SU-DHL-6 (cell line): ENCODE measurements around the gene PRKCZ.

Experiments used
- H2AFZ ChIP-seq: fragments of 200-600 bp; sonication (generic); 2 replicates; pipeline ENCODE4 v1.6.1; 2014; ENCODE audit warnings: low read depth, mild to moderate bottlenecking, moderate library complexity, mixed read lengths, antibody characterized with exemption, low read length; ENCODE audit not compliant: severe bottlenecking
- H3F3A ChIP-seq: fragments of 200-600 bp; shearing (Covaris generic); 2 replicates; pipeline ENCODE4 v1.6.0; 2016; ENCODE audit warnings: antibody characterized with exemption, mild to moderate bottlenecking; ENCODE audit not compliant: insufficient read depth
- H3K27ac ChIP-seq: fragments of 200-600 bp; sonication (generic); 2 replicates; pipeline ENCODE4 v1.5.1; 2016; ENCODE audit warnings: low read depth, mild to moderate bottlenecking, low read length, moderate library complexity, mixed read lengths
- H3K27me3 ChIP-seq: fragments of 200-600 bp; sonication (generic), shearing (Covaris generic); 2 replicates; pipeline ENCODE4 v1.6.0; 2014; ENCODE audit warnings: mild to moderate bottlenecking, low read length
- H3K36me3 ChIP-seq: fragments of 200-600 bp; sonication (generic); 2 replicates; pipeline ENCODE4 v1.6.1; 2014; ENCODE audit warnings: mild to moderate bottlenecking, low read length, mixed read lengths
- H3K4me2 ChIP-seq: fragments of 300-600, 200-600 bp; shearing (Covaris generic), sonication (generic); 2 replicates; pipeline ENCODE4 v1.6.0; 2014; ENCODE audit warnings: low read length, low read depth, mild to moderate bottlenecking; ENCODE audit not compliant: poor library complexity, severe bottlenecking
- H3K4me3 ChIP-seq: fragments of 200-600 bp; sonication (generic); 2 replicates; pipeline ENCODE4 v1.5.1; 2014; ENCODE audit warnings: antibody characterized with exemption, low read length, mild to moderate bottlenecking, mixed read lengths; ENCODE audit not compliant: insufficient read depth, poor library complexity, severe bottlenecking
- H3K79me2 ChIP-seq: fragments of 200-600 bp; sonication (generic); 2 replicates; pipeline ENCODE4 v1.6.1; 2014; ENCODE audit warnings: mild to moderate bottlenecking, low read length, moderate library complexity; ENCODE audit not compliant: insufficient read depth
- H3K9ac ChIP-seq: fragments of 200-600 bp; sonication (generic); 2 replicates; pipeline ENCODE4 v1.7.0; 2014; ENCODE audit warnings: mild to moderate bottlenecking, low read length
- H3K9me2 ChIP-seq: fragments of 200-600 bp; sonication (generic); replicated peaks from 2 replicates; pipeline ENCODE4 v1.6.1; 2014; ENCODE audit warnings: low read length; ENCODE audit not compliant: insufficient read depth
- H3K9me3 ChIP-seq: fragments of 200-600 bp; sonication (generic); 2 replicates; pipeline ENCODE4 v1.6.1; 2014; ENCODE audit warnings: low read length, mixed read lengths; ENCODE audit not compliant: insufficient read depth
- H4K20me1 ChIP-seq: fragments of 200-600 bp; sonication (generic); 2 replicates; pipeline ENCODE4 v1.6.1; 2014; ENCODE audit warnings: low read depth, mild to moderate bottlenecking, antibody characterized with exemption, low read length, moderate library complexity, mixed read lengths
- EZH2phosphoT487 ChIP-seq: fragments of 200-600 bp; sonication (generic), shearing (Covaris generic); conservative IDR thresholded peaks from 2 replicates; pipeline ENCODE4 v1.6.1; 2018; ENCODE audit warnings: mild to moderate bottlenecking, antibody characterized with exemption, low read length, moderate library complexity, mixed read lengths
- TF ChIP-seq, protein P1 (sequence below): fragments of 200-600 bp; sonication (generic); IDR thresholded peaks from one replicate; pipeline ENCODE4 v1.5.1; 2017; ENCODE audit warnings: antibody characterized with exemption, mild to moderate bottlenecking, low read length, moderate library complexity; ENCODE audit not compliant: insufficient read depth, poor library complexity, severe bottlenecking

The PRKCZ gene

DNA sequence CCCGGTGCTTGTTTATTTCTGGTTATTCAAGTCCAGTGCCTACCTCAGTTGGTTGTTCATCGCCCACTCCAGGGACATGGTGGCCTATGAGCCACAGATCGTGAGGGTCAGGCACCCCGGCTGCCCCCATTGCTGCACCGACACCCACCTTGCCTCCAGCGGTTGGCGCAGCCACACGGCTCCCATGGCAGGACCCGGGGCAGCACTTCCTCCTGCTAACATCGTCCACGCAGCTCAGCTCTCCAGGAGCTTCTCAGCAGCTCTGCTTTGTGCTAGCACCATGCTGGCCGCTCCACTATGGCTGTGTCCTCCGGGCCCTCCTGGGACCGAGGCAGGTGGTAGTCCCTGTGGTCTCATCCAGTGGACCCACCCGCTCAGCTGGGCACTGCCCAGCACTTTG lies 13.9 kb upstream of the PRKCZ start:
- H3K27me3 ChIP-seq = no peaks in the 10 kb centered on the region
- no peak overlapping the region for H3K4me3 ChIP-seq
- no peaks in the 10 kb centered on the region for H3K9me2 ChIP-seq
- no peaks in the 10 kb centered on the region for H3F3A ChIP-seq
- H3K9ac ChIP-seq = no peak overlapping the region
- H2AFZ ChIP-seq = no peak overlapping the region
- H3K27ac ChIP-seq = no peak overlapping the region
- no peaks in the 10 kb centered on the region for H3K36me3 ChIP-seq
- H3K9me3 ChIP-seq = no peaks in the 10 kb centered on the region
- TF ChIP-seq, protein P1, sequence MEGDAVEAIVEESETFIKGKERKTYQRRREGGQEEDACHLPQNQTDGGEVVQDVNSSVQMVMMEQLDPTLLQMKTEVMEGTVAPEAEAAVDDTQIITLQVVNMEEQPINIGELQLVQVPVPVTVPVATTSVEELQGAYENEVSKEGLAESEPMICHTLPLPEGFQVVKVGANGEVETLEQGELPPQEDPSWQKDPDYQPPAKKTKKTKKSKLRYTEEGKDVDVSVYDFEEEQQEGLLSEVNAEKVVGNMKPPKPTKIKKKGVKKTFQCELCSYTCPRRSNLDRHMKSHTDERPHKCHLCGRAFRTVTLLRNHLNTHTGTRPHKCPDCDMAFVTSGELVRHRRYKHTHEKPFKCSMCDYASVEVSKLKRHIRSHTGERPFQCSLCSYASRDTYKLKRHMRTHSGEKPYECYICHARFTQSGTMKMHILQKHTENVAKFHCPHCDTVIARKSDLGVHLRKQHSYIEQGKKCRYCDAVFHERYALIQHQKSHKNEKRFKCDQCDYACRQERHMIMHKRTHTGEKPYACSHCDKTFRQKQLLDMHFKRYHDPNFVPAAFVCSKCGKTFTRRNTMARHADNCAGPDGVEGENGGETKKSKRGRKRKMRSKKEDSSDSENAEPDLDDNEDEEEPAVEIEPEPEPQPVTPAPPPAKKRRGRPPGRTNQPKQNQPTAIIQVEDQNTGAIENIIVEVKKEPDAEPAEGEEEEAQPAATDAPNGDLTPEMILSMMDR = no peak
- TF ChIP-seq EZH2phosphoT487 = no peak
- H3K4me2 ChIP-seq = no peak overlapping the region
- H4K20me1 ChIP-seq = no peaks in the 10 kb centered on the region
- H3K79me2 ChIP-seq = no peaks in the 10 kb centered on the region

DNA sequence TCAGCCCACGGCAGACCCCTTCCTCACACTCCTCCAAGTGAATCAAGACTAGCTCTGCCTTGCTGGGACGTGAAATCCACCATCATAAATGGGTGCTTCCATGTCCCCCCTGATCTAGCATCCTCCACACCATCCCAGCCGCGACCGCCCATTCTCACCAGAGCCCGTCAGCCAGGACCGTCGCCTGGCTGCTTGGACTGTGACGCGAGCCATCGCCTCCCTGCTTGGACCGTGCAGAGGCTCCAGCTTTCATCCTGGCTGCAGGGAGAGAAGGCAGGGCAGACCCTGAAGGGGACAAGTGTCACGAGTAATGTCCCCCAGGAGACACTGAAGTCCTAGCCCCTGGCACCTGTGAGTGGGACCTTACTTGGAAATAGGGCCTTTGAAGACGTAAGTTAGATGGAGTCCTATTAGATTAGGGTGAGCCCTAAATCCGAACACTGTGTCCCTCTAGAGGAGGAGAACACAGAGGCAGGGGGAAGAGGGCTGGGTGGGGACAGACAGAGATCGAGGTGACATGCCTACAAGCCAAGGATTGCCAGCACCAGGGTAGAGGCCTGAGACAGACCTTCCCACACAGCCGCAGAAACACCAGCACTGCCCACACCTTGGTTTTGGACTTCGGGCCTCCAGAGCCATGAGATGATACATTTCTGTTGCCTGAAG lies 12.8 kb upstream of the PRKCZ start:
- Histone ChIP-seq H3K9me2 (no peaks in the 10 kb centered on the region), H3K4me3 (no peak overlapping the region), H3K9me3 (no peaks in the 10 kb centered on the region), H3K4me2 (no peak overlapping the region), H3F3A (no peaks in the 10 kb centered on the region), H3K79me2 (no peaks in the 10 kb centered on the region), H3K36me3 (no peaks in the 10 kb centered on the region), H4K20me1 (no peaks in the 10 kb centered on the region), H3K9ac (no peak overlapping the region), H3K27me3 (no peaks in the 10 kb centered on the region), H2AFZ (no peak overlapping the region), H3K27ac (no peak overlapping the region)
- TF ChIP-seq EZH2phosphoT487 = no peak
- TF ChIP-seq, protein P1 = no peak

DNA sequence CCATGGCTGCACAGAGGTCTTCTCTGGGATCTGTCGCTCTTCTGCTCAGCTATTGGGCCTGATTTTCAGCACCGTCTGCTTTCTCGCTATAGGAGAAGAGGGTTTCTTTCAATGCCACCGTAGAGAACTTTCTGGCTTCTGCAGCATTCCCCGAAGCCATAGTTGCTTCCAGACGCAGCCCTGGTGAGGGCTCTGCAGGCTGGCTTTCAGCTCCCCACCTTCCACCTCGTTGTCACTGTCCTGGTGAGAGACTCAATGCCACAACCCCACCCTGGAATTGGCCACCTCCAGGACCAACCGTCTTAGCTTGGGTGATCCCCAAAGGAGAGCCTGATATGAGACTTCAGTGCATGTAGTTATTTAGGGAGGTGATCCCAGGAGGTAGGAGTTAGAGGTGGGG lies 12.0 kb upstream of the PRKCZ start:
- no peak for TF ChIP-seq EZH2phosphoT487
- TF ChIP-seq, protein P1 = no peak
- H4K20me1 ChIP-seq = no peaks in the 10 kb centered on the region
- H2AFZ ChIP-seq = no peak overlapping the region
- no peaks in the 10 kb centered on the region for H3K27me3 ChIP-seq
- H3K9me2 ChIP-seq = no peaks in the 10 kb centered on the region
- no peaks in the 10 kb centered on the region for H3F3A ChIP-seq
- H3K36me3 ChIP-seq = no peaks in the 10 kb centered on the region
- H3K9ac ChIP-seq = no peak overlapping the region
- H3K4me3 ChIP-seq = no peak overlapping the region
- no peaks in the 10 kb centered on the region for H3K79me2 ChIP-seq
- H3K27ac ChIP-seq = no peak overlapping the region
- H3K4me2 ChIP-seq = no peak overlapping the region
- no peaks in the 10 kb centered on the region for H3K9me3 ChIP-seq
